HepG2 (cell line): ENCODE results near the gene POLR1D. TPM values are rescaled to one million over a fixed set of nuclear protein-coding genes. Genes with fewer than 3 reads are reported as not detected.

Experiments
- ATAC-seq: fragments of 200-7000 bp; cut with Tn5 transposase; 3 replicates; pipeline ENCODE4 v1.9.1; 2020; ENCODE audit warnings: mild to moderate bottlenecking, moderate library complexity
- BruUV-seq: library from RNA; stranded (reverse); fragments of 400-500 nt; replicated peaks from 2 replicates; lab custom pipeline; 2021; lab: Mats Ljungman, UMichigan
- CTCF ChIA-PET: fragments of 300-600 bp; formaldehyde crosslinking; extraction: SDS; loops from one replicate; lab custom pipeline; 2021; ENCODE audit warnings: low total read pairs, inconsistent platforms, low intra/inter-chr PET ratio; lab: Yijun Ruan, JAX
- POLR2A ChIA-PET: fragments of 350-600 bp; sonication (Branson Sonifier 250); formaldehyde crosslinking; loops from one replicate; lab custom pipeline; 2020; ENCODE audit warnings: antibody characterized with exemption, inconsistent platforms; lab: Yijun Ruan, JAX
- DNase-seq: peaks from one replicate; pipeline ENCODE4 v3.0.0-alpha.2; 2015; ENCODE audit warnings: low spot score
- FAIRE-seq: peaks from 3 replicates; lab custom pipeline; 2011; peaks lifted over from hg19 to GRCh38; lab: Jason Lieb, UNC
- H2AFZ ChIP-seq: one replicate; pipeline ENCODE4 v1.6.1; 2011; ENCODE audit warnings: low read length, inconsistent platforms
- H3K27ac ChIP-seq: fragments of 300-600 bp; 3 replicates; pipeline ENCODE4 v1.8.0; 2011; ENCODE audit warnings: mixed run types, mild to moderate bottlenecking, mixed read lengths, low read length, inconsistent platforms; ENCODE audit not compliant: insufficient read depth; ENCODE audit errors: extremely low read length
- H3K27me3 ChIP-seq, 2 experiments: fragments of 200-600 bp in 1 of 2; 2 replicates in 1 of 2; 3 replicates in 1 of 2; pipeline versions ENCODE4 v1.6.0 to v1.8.0; 2011; ENCODE audit warnings: low read length in 2 of 2, mild to moderate bottlenecking in 2 of 2, moderate library complexity in 2 of 2, inconsistent platforms in 1 of 2; ENCODE audit not compliant: insufficient read depth in 2 of 2, control insufficient read depth in 1 of 2
- H3K36me3 ChIP-seq, 2 experiments: fragments of 200-600 bp in 1 of 2; replicated peaks in 1 of 2; 2 replicates in 1 of 2; 3 replicates in 1 of 2; pipeline versions ENCODE4 v1.5.1 to v1.8.0; 2011; ENCODE audit warnings: low read length in 2 of 2, inconsistent platforms in 1 of 2; ENCODE audit not compliant: insufficient read depth in 2 of 2, control insufficient read depth in 1 of 2
- H3K4me1 ChIP-seq: 2 replicates; pipeline ENCODE4 v1.5.1; 2012; ENCODE audit warnings: low read length, inconsistent platforms; ENCODE audit not compliant: insufficient read depth
- H3K4me2 ChIP-seq: 2 replicates; pipeline ENCODE4 v1.6.0; 2011; ENCODE audit warnings: low read depth, low read length, inconsistent platforms
- H3K4me3 ChIP-seq, 3 experiments: fragments of 200-600 bp in 1 of 3; sonication (generic), shearing (Covaris generic) in 1 of 3; replicated peaks in 1 of 3; 2 replicates each; pipeline ENCODE4 v1.5.1; 2011 to 2016; ENCODE audit warnings: low read length in 3 of 3, inconsistent platforms in 2 of 3, low read depth in 2 of 3, mild to moderate bottlenecking in 2 of 3, control low read depth in 1 of 3, mixed read lengths in 1 of 3; ENCODE audit not compliant: insufficient read depth in 1 of 3
- H3K79me2 ChIP-seq: one replicate; pipeline ENCODE4 v1.6.1; 2011; ENCODE audit warnings: low read length, inconsistent platforms; ENCODE audit not compliant: insufficient read depth
- H3K9ac ChIP-seq: 2 replicates; pipeline ENCODE4 v1.6.0; 2011; ENCODE audit warnings: mild to moderate bottlenecking, low read depth, low read length, inconsistent platforms; ENCODE audit not compliant: insufficient read depth
- H3K9me3 ChIP-seq: 2 replicates; pipeline ENCODE4 v1.5.1; 2012; ENCODE audit warnings: mild to moderate bottlenecking, low read length
- H4K20me1 ChIP-seq: 2 replicates; pipeline ENCODE4 v1.6.0; 2011; ENCODE audit warnings: inconsistent platforms, mild to moderate bottlenecking, low read length, moderate library complexity; ENCODE audit not compliant: insufficient read depth
- JUN ChIP-seq: sonication (generic); formaldehyde crosslinking; IDR thresholded peaks from 2 replicates; pipeline ENCODE4 v1.4.0; 2020; ENCODE audit warnings: mild to moderate bottlenecking, missing genetic modification reagents
- JUND ChIP-seq: sonication (generic); formaldehyde crosslinking; IDR thresholded peaks from 2 replicates; pipeline ENCODE4 v1.8.0; 2022; ENCODE audit warnings: mild to moderate bottlenecking, missing genetic modification reagents
- RARG ChIP-seq: sonication (generic); formaldehyde crosslinking; IDR thresholded peaks from 2 replicates; pipeline ENCODE4 v1.4.0; 2020; ENCODE audit warnings: low read depth, mild to moderate bottlenecking, missing genetic modification reagents
- RFXANK ChIP-seq: IDR thresholded peaks from 2 replicates; pipeline ENCODE4 v1.6.1; 2016
- SIN3A ChIP-seq: IDR thresholded peaks from 2 replicates; pipeline ENCODE4 v1.6.1; 2011; ENCODE audit warnings: low read depth, mild to moderate bottlenecking, control low read depth, low read length, borderline replicate concordance
- SP2 ChIP-seq: sonication (generic); formaldehyde crosslinking; IDR thresholded peaks from 2 replicates; pipeline ENCODE4 v1.5.1; 2020; ENCODE audit warnings: mild to moderate bottlenecking, missing genetic modification reagents
- TARDBP ChIP-seq: sonication (generic); formaldehyde crosslinking; IDR thresholded peaks from 2 replicates; pipeline ENCODE4 v1.8.0; 2022; ENCODE audit warnings: mild to moderate bottlenecking, missing genetic modification reagents
- ZBTB40 ChIP-seq, 2 experiments: fragments of 450-650 bp in 1 of 2; sonication (generic) in 1 of 2; formaldehyde crosslinking in 1 of 2; IDR thresholded peaks; 2 replicates each; pipeline versions ENCODE4 v1.6.1 to v1.8.0; 2016 to 2022; ENCODE audit warnings: antibody characterized with exemption in 1 of 2, mild to moderate bottlenecking in 1 of 2, missing genetic modification reagents in 1 of 2
- ZNF652 ChIP-seq: IDR thresholded peaks from 2 replicates; pipeline ENCODE4 v1.6.1; 2016; ENCODE audit warnings: low read depth, borderline replicate concordance
- WGBS: methylation state at CpG from one replicate; pipeline ENCODE4 v1.1.6; 2017; ENCODE audit warnings: low lambda C conversion rate; 5-methylcytosine and 5-hydroxymethylcytosine counted together
- in situ Hi-C: cut with HindIII; loops from 2 replicates; pipeline ENCODE4 v1.10.0; 2017; ENCODE audit warnings: low pct_unique_long_range_greater_than_20kb; ENCODE audit not compliant: extremely low pct_ligation_motif_present
- intact Hi-C: fragments of 100-400 bp; cut with micrococcal nuclease; formaldehyde crosslinking; loops from one replicate; pipeline ENCODE4 v1.10.0; 2022; ENCODE audit not compliant: unreplicated experiment
- polyA plus RNA-seq, 8 experiments: library from polyadenylated mRNA; depleted of rRNA in 3 of 8; stranded (reverse) in 7 of 8; unstranded in 1 of 8; fragments of >200 nt; fragmentation: Illumina TruSeq in 4 of 8; extraction: Trizol in 4 of 8; gene quantifications; 2 replicates each; pipeline versions ENCODE4 v1.2.1 to v1.2.3, GENCODE V29; 2011 to 2016; ENCODE audit warnings: low read depth in 4 of 8, missing spikeins in 1 of 8, mixed read lengths in 1 of 8; ENCODE audit not compliant: insufficient read depth in 1 of 8
- total RNA-seq, 5 experiments: library from RNA; depleted of rRNA; stranded (reverse); fragments of >200 nt; fragmentation: Illumina TruSeq; extraction: Trizol; gene quantifications; 2 replicates each; pipeline ENCODE4 v1.2.3, GENCODE V29; 2016; ENCODE audit warnings: low read depth in 1 of 5

POLR1D gene
- total and polyA plus RNA-seq, 2 of the 13 experiments (the other 11 are each of a cell fraction or from before 2014, with no cell fraction given), result 183 to 490 TPM

GRCh38 chr13:27631665-27632064 lies 10.0 kb downstream of the POLR1D start:
- Histone ChIP-seq H3K9me3 (no peaks in the 10 kb centered on the region), H3K27ac (no peak overlapping the region), H3K4me1 (peaks cover 32% of the 10 kb centered on the region), H2AFZ (no peak overlapping the region), H3K79me2 (peaks cover 29% of the 10 kb centered on the region), H3K36me3 (peaks cover 4 to 7% of the 10 kb centered on the region in 2 experiments; a peak in 3 of 5 replicates), H4K20me1 (no peaks in the 10 kb centered on the region), H3K4me2 (no peak overlapping the region), H3K9ac (no peak overlapping the region), H3K4me3 (no peak overlapping the region), H3K27me3 (no peaks in the 10 kb centered on the region)
- DNase-seq, result no peak
- no TSS peak for BruUV-seq
- in situ Hi-C loops (no loop called here), intact Hi-C loops (no loop called here)
- TF ChIP-seq RARG (CRISPR knock-in tag) (no peak), SIN3A (no peak), TARDBP (CRISPR knock-in tag) (no peak), RFXANK (CRISPR knock-in tag) (no peak), SP2 (CRISPR knock-in tag) (no peak), ZNF652 (CRISPR knock-in tag) (no peak), ZBTB40 (IDR thresholded peaks at IDR 0.05) (no peak), ZBTB40 (CRISPR knock-in tag; IDR thresholded peaks at IDR 0.05) (no peak), JUN (CRISPR knock-in tag) (no peak), JUND (CRISPR knock-in tag) (no peak)
- 96% methylated on average over 2 of the region's 2 CpGs for WGBS
- FAIRE-seq, result no peak
- CTCF ChIA-PET, result no interaction called here
- ATAC-seq, result no peak
- POLR2A ChIA-PET, result no interaction called here
